ENCODE measurements around the gene TRIM14. TPM values are rescaled to one million over a fixed set of nuclear protein-coding genes. Genes with fewer than 3 reads are reported as not detected.

Gene TRIM14
- total and polyA plus RNA-seq, 2 of the 13 experiments (the other 11 are each of a cell fraction or from before 2014, with no cell fraction given), result 9.2 to 13.0 TPM

- TF ChIP-seq ARID4A (CRISPR knock-in tag; IDR thresholded peaks at IDR 0.05; ENCODE audit: borderline replicate concordance) (peak; percentile 83; the same call in 1 of the 2 replicates), ZNF564 (CRISPR knock-in tag; IDR thresholded peaks at IDR 0.05) (no peak), ZBTB25 (CRISPR knock-in tag; IDR thresholded peaks at IDR 0.05) (peak; percentile 73; the same call in 1 of the 2 replicates), KDM4B (CRISPR knock-in tag; IDR thresholded peaks at IDR 0.05) (peak; percentile 68; the same call in 1 of the 2 replicates), SSRP1 (CRISPR knock-in tag; IDR thresholded peaks at IDR 0.05) (peak; percentile 93), ETV6 (CRISPR knock-in tag; conservative IDR thresholded peaks at IDR 0.05) (no peak; the same call in 1 of the 2 replicates), ZBTB10 (CRISPR knock-in tag; IDR thresholded peaks at IDR 0.05; ENCODE audit: borderline replicate concordance) (no peak), PPARG (CRISPR knock-in tag; conservative IDR thresholded peaks at IDR 0.05) (peak; percentile 46; the same call in 1 of the 2 replicates), ZNF724P (CRISPR knock-in tag; IDR thresholded peaks at IDR 0.05; ENCODE audit: borderline replicate concordance) (peak; percentile 65; the same call in 1 of the 2 replicates), FOXO1 (CRISPR knock-in tag; IDR thresholded peaks at IDR 0.05) (peak; percentile 28; the same call in 1 of the 2 replicates), POGZ (CRISPR knock-in tag; IDR thresholded peaks at IDR 0.05) (peak; percentile 76), SNAPC2 (CRISPR knock-in tag; IDR thresholded peaks at IDR 0.05) (no peak), EP300 (IDR thresholded peaks at IDR 0.05; ENCODE audit: low read depth in 2 of 2, low read length in 2 of 2) (peak; percentile 59 to 78; a peak in 2 of 4 replicates), EP300 (CRISPR knock-in tag; IDR thresholded peaks at IDR 0.05; ENCODE audit: borderline replicate concordance) (no peak; the same call in 1 of the 2 replicates), ZNF740 (CRISPR knock-in tag; IDR thresholded peaks at IDR 0.05) (no peak), FOXJ3 (CRISPR knock-in tag; IDR thresholded peaks at IDR 0.05; ENCODE audit: borderline replicate concordance) (peak; percentile 80)
These were observed 27.3 kb upstream of the TRIM14 start (continued) for GRCh38 chr9:98146101-98146991.

Data from HepG2 (cell line).